Heart left ventricle (tissue), 13 donors: ENCODE results near the gene RET.

ENCODE experiments used
- POLR2A ChIP-seq, 2 donors: fragments of 450-650 bp; IDR thresholded peaks; one replicate each; pipeline ENCODE4 v1.6.1; 2017; ENCODE audit warnings: antibody characterized with exemption in 2 of 2, mild to moderate bottlenecking in 2 of 2, moderate library complexity in 2 of 2
- TF ChIP-seq, protein P1 (sequence below), 12 donors: fragments of 200-600 bp; sonication (generic) in 4 of 12; IDR thresholded peaks; one replicate each; pipeline versions ENCODE4 v1.5.0 to v1.8.0; 2018 to 2022; ENCODE audit warnings: antibody characterized with exemption in 12 of 12, mild to moderate bottlenecking in 5 of 12
- donor health status: ischemic (EF 13 %, LVEDD 7.1; RV severe dilation, severe dysfunction).
- donor health status: DM: no; HTN: yes; CAD: no.
- donor health status: DM: no; HTN: no; CAD: no.
- donor health status: ischemic (EF 25% LVEDD 6.9; RV normal size, moderate dysfunction).
- donor health status: ischemic (EF 25% LVEDD 5.7; RV mildly dilated, moderate dysfunction).
- donor health status: ischemic (EF 35%, LVEDD 5.7; RV mildly dilated, moderate dysfunction).
- donor health status: nonischemic (EF 11% LVEDD 7.7; RV severe dilation, severe dysfunction).
- donor health status: DM: yes; HTN: yes; CAD: no.
- donor health status: PGD.
- donor health status: ischemic (EF 29% LVEDD 5.4; RV normal size, mild dysfunction).
- donor health status: nonischemic (EF 23%, LVEDD 6.1; RV moderate dilation, normal function).

DNA sequence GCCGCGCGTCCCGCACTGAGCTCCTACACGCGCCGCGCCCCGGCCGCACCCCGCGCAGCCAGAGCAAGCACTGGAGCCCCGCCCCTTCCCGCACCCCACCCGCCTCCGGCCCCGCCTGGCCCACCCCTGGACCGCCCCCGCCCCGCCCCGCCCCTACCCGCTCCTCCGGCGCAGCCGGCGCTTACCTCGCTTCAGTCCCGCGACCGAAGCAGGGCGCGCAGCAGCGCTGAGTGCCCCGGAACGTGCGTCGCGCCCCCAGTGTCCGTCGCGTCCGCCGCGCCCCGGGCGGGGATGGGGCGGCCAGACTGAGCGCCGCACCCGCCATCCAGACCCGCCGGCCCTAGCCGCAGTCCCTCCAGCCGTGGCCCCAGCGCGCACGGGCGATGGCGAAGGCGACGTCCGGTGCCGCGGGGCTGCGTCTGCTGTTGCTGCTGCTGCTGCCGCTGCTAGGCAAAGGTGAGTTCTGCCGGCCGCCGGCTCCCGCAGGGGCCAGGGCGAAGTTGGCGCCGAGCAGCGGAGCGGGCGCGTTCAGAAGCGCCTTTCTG, at the start of gene RET:
- TF ChIP-seq, protein P1, sequence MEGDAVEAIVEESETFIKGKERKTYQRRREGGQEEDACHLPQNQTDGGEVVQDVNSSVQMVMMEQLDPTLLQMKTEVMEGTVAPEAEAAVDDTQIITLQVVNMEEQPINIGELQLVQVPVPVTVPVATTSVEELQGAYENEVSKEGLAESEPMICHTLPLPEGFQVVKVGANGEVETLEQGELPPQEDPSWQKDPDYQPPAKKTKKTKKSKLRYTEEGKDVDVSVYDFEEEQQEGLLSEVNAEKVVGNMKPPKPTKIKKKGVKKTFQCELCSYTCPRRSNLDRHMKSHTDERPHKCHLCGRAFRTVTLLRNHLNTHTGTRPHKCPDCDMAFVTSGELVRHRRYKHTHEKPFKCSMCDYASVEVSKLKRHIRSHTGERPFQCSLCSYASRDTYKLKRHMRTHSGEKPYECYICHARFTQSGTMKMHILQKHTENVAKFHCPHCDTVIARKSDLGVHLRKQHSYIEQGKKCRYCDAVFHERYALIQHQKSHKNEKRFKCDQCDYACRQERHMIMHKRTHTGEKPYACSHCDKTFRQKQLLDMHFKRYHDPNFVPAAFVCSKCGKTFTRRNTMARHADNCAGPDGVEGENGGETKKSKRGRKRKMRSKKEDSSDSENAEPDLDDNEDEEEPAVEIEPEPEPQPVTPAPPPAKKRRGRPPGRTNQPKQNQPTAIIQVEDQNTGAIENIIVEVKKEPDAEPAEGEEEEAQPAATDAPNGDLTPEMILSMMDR (IDR thresholded peaks at IDR 0.05): no peak
- no peak for TF ChIP-seq POLR2A (IDR thresholded peaks at IDR 0.05)
